GM12878 (cell line): ENCODE measurements around the gene TOMM22. TPM values are rescaled to one million over a fixed set of nuclear protein-coding genes. Genes with fewer than 3 reads are reported as not detected.
A peak's percentile ranks its signal among the peaks of the same experiment; 100 is the strongest.

Experiments used
- ATF2 ChIP-seq: IDR thresholded peaks from 2 replicates; pipeline ENCODE4 v1.6.1; 2012; ENCODE audit warnings: low read length, inconsistent platforms
- ATF7 ChIP-seq: fragments of 450-650 bp; IDR thresholded peaks from 2 replicates; pipeline ENCODE4 v1.6.1; 2016; ENCODE audit warnings: low read depth, mild to moderate bottlenecking
- BACH1 ChIP-seq: fragments of 450-650 bp; IDR thresholded peaks from 2 replicates; pipeline ENCODE4 v1.6.1; 2017; ENCODE audit warnings: mild to moderate bottlenecking, borderline replicate concordance
- BHLHE40 ChIP-seq, 2 experiments: fragments of 450-650 bp in 1 of 2; IDR thresholded peaks; 2 replicates each; pipeline ENCODE4 v1.6.1; 2011 to 2017; ENCODE audit warnings: low read depth in 2 of 2, borderline replicate concordance in 1 of 2, improper control_type of control experiment in 1 of 2, low read length in 1 of 2, mild to moderate bottlenecking in 1 of 2
- EZH2 ChIP-seq: IDR thresholded peaks from 2 replicates; pipeline ENCODE4 v1.6.1; 2012; ENCODE audit warnings: low read depth, mild to moderate bottlenecking, control low read depth, inconsistent platforms, low read length, borderline replicate concordance; ENCODE audit not compliant: control insufficient read depth
- HDAC2 ChIP-seq: fragments of 200-600 bp; sonication (generic); IDR thresholded peaks from 2 replicates; pipeline ENCODE4 v1.6.1; 2017
- HDGF ChIP-seq: fragments of 450-650 bp; IDR thresholded peaks from 2 replicates; pipeline ENCODE4 v1.6.1; 2016; ENCODE audit warnings: antibody characterized with exemption
- MAX ChIP-seq: IDR thresholded peaks from 2 replicates; pipeline ENCODE4 v1.6.1; 2012; ENCODE audit warnings: low read depth, low read length, improper control_type of control experiment
- MEF2A ChIP-seq: IDR thresholded peaks from 2 replicates; pipeline ENCODE4 v1.6.1; 2011; ENCODE audit warnings: low read depth, mild to moderate bottlenecking, low read length, moderate library complexity; ENCODE audit not compliant: insufficient read depth
- MXI1 ChIP-seq: fragments of 150-350 bp; IDR thresholded peaks from 2 replicates; pipeline ENCODE4 v1.6.1; 2011; ENCODE audit warnings: low read depth, mild to moderate bottlenecking, inconsistent platforms, low read length, improper control_type of control experiment
- POLR2AphosphoS2 ChIP-seq: IDR thresholded peaks from 2 replicates; pipeline ENCODE4 v1.6.1; 2011; ENCODE audit warnings: low read depth, mild to moderate bottlenecking, low read length, improper control_type of control experiment, moderate library complexity
- POLR2AphosphoS5 ChIP-seq: IDR thresholded peaks from 2 replicates; pipeline ENCODE4 v1.6.1; 2011; ENCODE audit warnings: mild to moderate bottlenecking, low read length, inconsistent platforms
- RAD21 ChIP-seq: IDR thresholded peaks from 2 replicates; pipeline ENCODE4 v1.6.1; 2011; ENCODE audit warnings: mild to moderate bottlenecking, low read depth, low read length, moderate library complexity; ENCODE audit not compliant: insufficient read depth
- RBBP5 ChIP-seq: fragments of 200-600 bp; sonication (generic); conservative IDR thresholded peaks from 2 replicates; pipeline ENCODE4 v1.6.1; 2016
- SMAD5 ChIP-seq: IDR thresholded peaks from 2 replicates; pipeline ENCODE4 v1.6.1; 2016; ENCODE audit warnings: antibody characterized with exemption, low read depth
- SREBF1 ChIP-seq: IDR thresholded peaks from 2 replicates; pipeline ENCODE4 v1.6.1; 2012; ENCODE audit warnings: mild to moderate bottlenecking, low read length
- STAT1 ChIP-seq: fragments of 450-650 bp; conservative IDR thresholded peaks from 2 replicates; pipeline ENCODE4 v1.6.1; 2014; ENCODE audit warnings: antibody characterized with exemption, mild to moderate bottlenecking
- TARDBP ChIP-seq: IDR thresholded peaks from 2 replicates; pipeline ENCODE4 v1.6.1; 2016; ENCODE audit warnings: borderline replicate concordance
- YY1 ChIP-seq: IDR thresholded peaks from 2 replicates; pipeline ENCODE4 v1.6.1; 2011; ENCODE audit warnings: low read depth, mild to moderate bottlenecking, low read length
- ZNF217 ChIP-seq: fragments of 450-650 bp; IDR thresholded peaks from 2 replicates; pipeline ENCODE4 v1.6.1; 2017; ENCODE audit warnings: antibody characterized with exemption, mild to moderate bottlenecking
- ZNF622 ChIP-seq: fragments of 450-650 bp; IDR thresholded peaks from 2 replicates; pipeline ENCODE4 v1.6.1; 2017; ENCODE audit warnings: mild to moderate bottlenecking, inconsistent platforms
- polyA plus RNA-seq, 11 experiments: library from polyadenylated mRNA; depleted of rRNA in 4 of 11; unstranded in 6 of 11; stranded (reverse) in 5 of 11; fragments of >200 nt; fragmentation: Nextera tagmentation in 4 of 11; fragmentation: Illumina TruSeq in 1 of 11; extraction: Ambion mirVana in 4 of 11; extraction: Trizol in 1 of 11; gene quantifications; 1 replicate in 1 of 11; 2 replicates in 10 of 11; pipeline versions ENCODE4 v1.2.1 to v1.2.3, GENCODE V29; 2011 to 2016; ENCODE audit warnings: inconsistent platforms in 2 of 11, missing spikeins in 2 of 11, low read depth in 1 of 11
- total RNA-seq, 4 experiments: library from RNA; depleted of rRNA in 3 of 4; stranded (reverse); fragments of >200 nt in 3 of 4; fragmentation: Illumina TruSeq in 1 of 4; extraction: Trizol in 1 of 4; gene quantifications; 2 replicates each; pipeline versions ENCODE4 v1.2.1 to v1.2.3, GENCODE V29; 2013 to 2021
- TF ChIP-seq, protein P1 (sequence below): fragments of 450-650 bp; IDR thresholded peaks from 2 replicates; pipeline ENCODE4 v1.6.1; 2018; ENCODE audit warnings: mild to moderate bottlenecking, low read depth, moderate library complexity; ENCODE audit not compliant: partially characterized antibody
- TF ChIP-seq, protein P2 (sequence below): fragments of 450-650 bp; formaldehyde crosslinking; IDR thresholded peaks from 2 replicates; pipeline ENCODE4 v1.5.0; 2022; ENCODE audit warnings: mild to moderate bottlenecking, missing genetic modification characterization

Gene TOMM22
- total and polyA plus RNA-seq, 10 of the 15 experiments (the other 5 are each of a cell fraction or from before 2014, with no cell fraction given) = 37.6 to 197 (median 94.9) TPM

GRCh38 chr22:38700789-38701628 is 19.3 kb downstream of the TOMM22 start, which contains the start of gene JOSD1 (continued):
- TF ChIP-seq, protein P1, sequence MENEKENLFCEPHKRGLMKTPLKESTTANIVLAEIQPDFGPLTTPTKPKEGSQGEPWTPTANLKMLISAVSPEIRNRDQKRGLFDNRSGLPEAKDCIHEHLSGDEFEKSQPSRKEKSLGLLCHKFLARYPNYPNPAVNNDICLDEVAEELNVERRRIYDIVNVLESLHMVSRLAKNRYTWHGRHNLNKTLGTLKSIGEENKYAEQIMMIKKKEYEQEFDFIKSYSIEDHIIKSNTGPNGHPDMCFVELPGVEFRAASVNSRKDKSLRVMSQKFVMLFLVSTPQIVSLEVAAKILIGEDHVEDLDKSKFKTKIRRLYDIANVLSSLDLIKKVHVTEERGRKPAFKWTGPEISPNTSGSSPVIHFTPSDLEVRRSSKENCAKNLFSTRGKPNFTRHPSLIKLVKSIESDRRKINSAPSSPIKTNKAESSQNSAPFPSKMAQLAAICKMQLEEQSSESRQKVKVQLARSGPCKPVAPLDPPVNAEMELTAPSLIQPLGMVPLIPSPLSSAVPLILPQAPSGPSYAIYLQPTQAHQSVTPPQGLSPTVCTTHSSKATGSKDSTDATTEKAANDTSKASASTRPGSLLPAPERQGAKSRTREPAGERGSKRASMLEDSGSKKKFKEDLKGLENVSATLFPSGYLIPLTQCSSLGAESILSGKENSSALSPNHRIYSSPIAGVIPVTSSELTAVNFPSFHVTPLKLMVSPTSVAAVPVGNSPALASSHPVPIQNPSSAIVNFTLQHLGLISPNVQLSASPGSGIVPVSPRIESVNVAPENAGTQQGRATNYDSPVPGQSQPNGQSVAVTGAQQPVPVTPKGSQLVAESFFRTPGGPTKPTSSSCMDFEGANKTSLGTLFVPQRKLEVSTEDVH = no peak
- TF ChIP-seq SREBF1 = no peak; the same call in 1 of the 2 replicates
- no peak for TF ChIP-seq ZNF622
- TF ChIP-seq HDGF = no peak
- peak; percentile 31 for TF ChIP-seq YY1
- TF ChIP-seq STAT1 = peak; percentile 70; the same call in 1 of the 2 replicates
- no peak for TF ChIP-seq RAD21
- TF ChIP-seq HDAC2 = no peak
- peak; percentile 90 for TF ChIP-seq BACH1
- peak; percentile 82 for TF ChIP-seq POLR2AphosphoS2
- peak; percentile 73; the same call in 1 of the 2 replicates for TF ChIP-seq POLR2AphosphoS5
- TF ChIP-seq, protein P2, sequence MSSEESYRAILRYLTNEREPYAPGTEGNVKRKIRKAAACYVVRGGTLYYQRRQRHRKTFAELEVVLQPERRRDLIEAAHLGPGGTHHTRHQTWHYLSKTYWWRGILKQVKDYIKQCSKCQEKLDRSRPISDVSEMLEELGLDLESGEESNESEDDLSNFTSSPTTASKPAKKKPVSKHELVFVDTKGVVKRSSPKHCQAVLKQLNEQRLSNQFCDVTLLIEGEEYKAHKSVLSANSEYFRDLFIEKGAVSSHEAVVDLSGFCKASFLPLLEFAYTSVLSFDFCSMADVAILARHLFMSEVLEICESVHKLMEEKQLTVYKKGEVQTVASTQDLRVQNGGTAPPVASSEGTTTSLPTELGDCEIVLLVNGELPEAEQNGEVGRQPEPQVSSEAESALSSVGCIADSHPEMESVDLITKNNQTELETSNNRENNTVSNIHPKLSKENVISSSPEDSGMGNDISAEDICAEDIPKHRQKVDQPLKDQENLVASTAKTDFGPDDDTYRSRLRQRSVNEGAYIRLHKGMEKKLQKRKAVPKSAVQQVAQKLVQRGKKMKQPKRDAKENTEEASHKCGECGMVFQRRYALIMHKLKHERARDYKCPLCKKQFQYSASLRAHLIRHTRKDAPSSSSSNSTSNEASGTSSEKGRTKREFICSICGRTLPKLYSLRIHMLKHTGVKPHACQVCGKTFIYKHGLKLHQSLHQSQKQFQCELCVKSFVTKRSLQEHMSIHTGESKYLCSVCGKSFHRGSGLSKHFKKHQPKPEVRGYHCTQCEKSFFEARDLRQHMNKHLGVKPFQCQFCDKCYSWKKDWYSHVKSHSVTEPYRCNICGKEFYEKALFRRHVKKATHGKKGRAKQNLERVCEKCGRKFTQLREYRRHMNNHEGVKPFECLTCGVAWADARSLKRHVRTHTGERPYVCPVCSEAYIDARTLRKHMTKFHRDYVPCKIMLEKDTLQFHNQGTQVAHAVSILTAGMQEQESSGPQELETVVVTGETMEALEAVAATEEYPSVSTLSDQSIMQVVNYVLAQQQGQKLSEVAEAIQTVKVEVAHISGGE (CRISPR knock-in tag) = no peak
- TF ChIP-seq BHLHE40 (IDR thresholded peaks at IDR 0.05; ENCODE audit: borderline replicate concordance in 1 of 2, low read depth in 2 of 2, low read length in 1 of 2) = peak; percentile 93 to 99
- TF ChIP-seq ATF7 = peak; percentile 96
- peak; percentile 30; the same call in 1 of the 2 replicates for TF ChIP-seq MAX
- no peak; the same call in none of the 2 replicates for TF ChIP-seq MXI1
- TF ChIP-seq TARDBP = no peak
- TF ChIP-seq MEF2A = peak; percentile 54; the same call in 1 of the 2 replicates
- peak; percentile 84; the same call in 1 of the 2 replicates for TF ChIP-seq ZNF217
- TF ChIP-seq RBBP5 = no peak
- TF ChIP-seq ATF2 = peak; percentile 89
- peak; percentile 45; the same call in 1 of the 2 replicates for TF ChIP-seq SMAD5
- TF ChIP-seq EZH2 = no peak
